RPMI7951 (cell line): ENCODE measurements around the gene FAM170B. TPM values are rescaled to one million over a fixed set of nuclear protein-coding genes. Genes with fewer than 3 reads are reported as not detected.

ENCODE experiments used
- DNase-seq: peaks from one replicate; pipeline ENCODE4 v3.0.0-alpha.2; 2012; ENCODE audit warnings: low read depth
- total RNA-seq: library from RNA; depleted of rRNA; stranded (reverse); fragments of >200 nt; shearing (Covaris generic); gene quantifications from 2 replicates; pipeline ENCODE4 v1.2.3, GENCODE V29; 2014

Gene FAM170B
- total RNA-seq, 1 experiment from 2014 or later, result not detected

GRCh38 chr10:49123981-49124950, 9.6 kb downstream of the FAM170B start:
- DNase-seq, result no peak

DNA sequence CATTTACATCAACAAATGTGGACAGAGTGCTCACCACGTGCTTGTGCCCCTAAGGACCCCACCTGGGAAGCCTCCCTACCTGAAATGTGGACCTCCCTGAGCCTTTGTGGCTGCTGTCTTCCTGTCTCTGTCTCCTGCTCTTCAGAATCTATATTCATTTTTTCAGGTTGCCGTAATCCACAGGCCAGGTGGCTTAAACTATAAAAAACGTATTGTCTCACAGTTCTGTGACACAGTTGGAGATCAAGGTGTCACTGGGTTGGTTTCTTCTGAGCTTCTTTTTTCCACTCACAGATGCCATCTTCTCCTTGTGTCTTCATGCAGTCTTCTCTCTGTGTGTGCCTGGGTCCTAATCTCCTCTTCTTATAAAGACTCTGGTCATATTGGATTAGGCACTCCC, 12.9 kb downstream of the FAM170B start:
- DNase-seq, result no peak

DNA sequence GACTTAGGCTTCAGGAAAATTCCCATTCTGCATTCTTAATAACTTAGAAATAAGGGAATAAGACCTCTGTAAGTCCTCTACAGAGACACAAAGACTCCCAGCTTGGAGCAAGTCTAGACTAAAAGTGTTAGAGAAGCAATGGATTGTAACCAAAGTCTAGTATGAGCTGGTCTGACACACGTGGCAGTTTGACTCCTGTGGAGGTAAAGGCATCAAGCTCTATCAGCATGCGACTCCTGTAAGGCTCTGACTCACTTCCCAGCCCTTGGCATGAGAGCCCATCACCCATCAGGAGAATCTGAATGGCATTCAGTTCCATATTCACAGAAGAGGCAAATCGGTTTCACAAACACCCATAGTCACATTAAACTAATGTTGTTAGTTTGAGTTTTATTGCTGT, 14.1 kb downstream of the FAM170B start:
- peak; percentile 23 for DNase-seq

DNA sequence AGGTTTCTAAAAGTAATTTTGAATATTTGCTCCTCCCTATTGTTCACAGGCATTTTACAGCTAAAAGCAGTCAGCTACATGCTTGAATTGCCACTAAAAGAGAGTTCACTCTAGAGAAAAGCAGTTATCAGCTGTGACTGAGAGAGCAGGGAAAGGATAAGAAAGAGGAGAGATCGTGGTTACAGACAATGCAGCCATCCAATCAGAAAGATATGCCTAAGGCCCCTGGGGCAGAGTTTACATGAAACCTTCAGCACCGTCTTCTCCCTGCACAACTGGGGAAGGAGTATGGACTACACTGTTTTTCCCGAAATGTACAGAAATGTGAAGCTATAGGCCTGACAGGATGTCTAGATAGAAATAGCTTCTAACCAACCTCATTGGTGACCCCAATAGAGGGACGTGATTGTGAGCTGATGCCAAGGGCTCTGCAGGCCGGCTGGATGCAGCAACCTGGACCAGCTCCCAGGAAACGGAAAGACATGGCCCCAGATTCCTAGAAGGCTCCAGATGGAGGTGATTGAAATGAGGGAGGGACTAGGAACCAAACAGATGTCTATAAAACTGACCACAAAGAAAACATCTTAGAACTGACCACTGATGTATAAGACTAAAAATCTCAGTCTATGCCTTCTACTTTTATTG, 15.3 kb downstream of the FAM170B start:
- DNase-seq, result peak; percentile 28

DNA sequence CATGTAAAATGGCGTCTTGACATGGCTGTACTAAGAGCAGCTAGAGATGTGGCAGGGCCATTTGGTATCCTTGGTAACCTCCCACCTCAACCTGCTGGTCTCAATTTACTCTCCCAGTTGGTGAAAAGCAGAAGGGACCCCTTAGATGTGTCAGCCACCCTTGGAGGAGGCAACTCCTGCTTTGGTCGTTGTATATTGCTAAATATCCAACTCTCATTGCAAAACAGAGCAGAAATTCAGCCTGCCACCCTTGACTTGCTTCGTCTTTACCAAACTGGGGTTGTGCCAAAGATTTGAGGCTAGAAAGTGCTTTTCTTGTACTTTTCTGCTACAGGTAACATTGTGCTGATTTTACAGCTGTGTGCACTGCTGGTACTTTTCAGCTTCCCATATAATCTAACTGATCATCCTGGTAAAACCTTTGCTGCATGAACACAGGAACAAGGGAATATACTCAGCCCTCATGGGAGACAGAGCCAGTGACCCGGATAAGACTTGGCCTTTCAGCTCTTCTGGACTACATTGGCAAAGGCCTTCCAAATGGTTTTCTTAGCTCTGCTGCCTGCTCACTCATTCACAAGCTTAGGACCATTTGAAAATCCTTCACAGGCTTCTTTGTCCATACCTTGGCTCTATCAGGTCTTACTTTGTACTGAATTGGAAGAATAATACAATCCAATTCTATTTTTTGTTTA, 16.3 kb downstream of the FAM170B start:
- no peak for DNase-seq

DNA sequence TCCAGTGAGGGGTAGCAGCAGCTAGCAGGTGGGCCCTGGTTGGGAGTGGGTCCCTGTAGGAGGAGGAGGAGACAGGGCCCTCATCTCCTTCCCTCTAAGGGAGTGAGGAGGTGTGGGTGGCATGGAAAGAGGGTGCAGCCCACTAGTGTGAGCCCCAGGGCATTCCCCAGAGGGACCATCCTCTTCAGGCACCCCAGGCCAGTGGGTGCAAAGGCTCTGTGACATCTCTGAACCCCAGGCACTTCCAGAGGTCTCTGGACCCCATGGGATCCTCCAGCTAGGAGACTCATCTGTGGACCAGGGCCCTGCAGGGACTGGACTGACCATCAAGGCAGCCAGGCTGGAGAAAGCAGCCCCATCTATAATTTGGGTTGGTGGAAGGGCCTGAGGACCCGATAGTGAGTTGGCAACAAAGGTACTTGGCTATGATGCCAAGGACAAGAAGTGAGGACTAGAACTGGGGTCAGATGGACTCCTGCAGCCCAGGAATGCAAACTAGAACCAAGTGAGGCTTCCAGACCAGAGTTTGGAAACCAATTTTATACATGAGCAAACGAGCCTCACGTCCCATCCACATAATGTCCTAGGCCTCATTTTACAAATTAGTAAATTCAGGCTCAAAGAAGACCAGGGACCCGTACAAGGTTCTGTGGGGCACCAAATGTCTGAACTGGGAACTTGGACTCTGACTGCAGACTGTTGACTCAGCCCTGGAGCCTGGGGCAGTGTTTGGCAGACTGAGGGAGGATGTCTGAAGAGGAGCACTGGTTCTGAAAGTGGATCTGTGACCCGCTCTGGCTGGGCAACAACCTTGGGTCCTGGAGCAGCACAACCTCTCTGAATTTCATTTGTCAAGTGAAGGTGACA, 17.1 kb downstream of the FAM170B start:
- DNase-seq, result peak; percentile 19

GRCh38 chr10:49115796-49116508, 17.9 kb downstream of the FAM170B start:
- DNase-seq, result no peak

- peak; percentile 11 for DNase-seq
Measured at GRCh38 chr10:49115015-49115795, 18.6 kb downstream of the FAM170B start, which contains the start of gene VSTM4. VSTM4 (minus strand) TSS chr10:49115522; CDS start chr10:49115485, 37 bp downstream.

DNA sequence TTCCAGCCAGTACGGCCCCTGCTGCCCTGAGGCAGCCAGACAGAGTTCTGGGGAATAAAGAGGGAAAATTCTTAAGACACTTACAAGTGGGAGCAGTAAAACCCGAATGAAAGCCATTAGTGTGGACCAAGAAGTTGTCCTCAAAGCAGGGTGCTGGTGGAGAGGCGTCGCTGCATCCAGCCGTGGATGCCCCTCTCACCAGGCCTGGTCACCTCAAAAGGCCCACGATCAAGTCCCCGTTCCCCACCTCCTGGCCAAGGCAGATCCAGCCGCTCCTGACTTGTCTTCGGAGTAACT, 19.2 kb downstream of the FAM170B start:
- no peak for DNase-seq

DNA sequence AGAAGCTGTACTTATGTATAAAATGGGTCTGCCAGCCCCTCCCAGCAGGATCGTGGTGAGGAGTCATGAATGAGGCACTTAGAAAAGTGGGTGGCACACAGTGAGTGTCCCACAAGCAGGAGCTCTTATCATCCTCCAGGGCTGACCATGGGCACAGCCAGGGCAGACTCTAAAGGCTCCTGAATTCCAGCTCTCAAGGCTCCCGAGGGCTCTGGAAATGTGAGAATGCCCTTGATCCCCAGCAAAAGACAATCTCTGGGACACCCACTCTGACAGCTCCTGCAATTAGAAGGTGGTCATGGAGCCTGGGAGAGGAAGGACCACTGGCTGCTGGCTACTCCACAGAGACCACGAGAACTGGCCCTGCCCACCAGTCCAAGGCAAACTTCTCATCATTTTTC, 20.1 kb downstream of the FAM170B start:
- DNase-seq, result no peak

DNA sequence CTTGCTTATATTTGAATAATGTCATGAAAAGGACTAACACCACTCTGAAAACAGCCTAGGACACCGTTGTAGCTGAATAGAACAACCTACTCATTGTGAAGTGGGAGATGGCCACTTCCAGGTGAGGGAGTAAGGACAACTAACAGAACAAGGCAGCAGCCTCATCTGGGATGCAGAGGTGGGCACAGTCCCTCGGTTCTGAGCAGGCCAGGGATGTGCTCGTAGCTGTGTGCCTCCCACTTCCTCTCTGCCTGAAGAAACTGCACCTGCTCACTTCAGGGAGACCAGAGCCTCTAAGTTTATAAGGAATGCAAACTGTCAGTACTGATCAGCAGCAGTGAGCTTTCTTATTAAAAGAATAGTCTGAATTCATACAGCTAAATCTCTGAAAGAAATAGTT, 21.0 kb downstream of the FAM170B start:
- DNase-seq, result no peak

- DNase-seq, result no peak
Measured at GRCh38 chr10:49112098-49112497, 21.7 kb downstream of the FAM170B start.

DNA sequence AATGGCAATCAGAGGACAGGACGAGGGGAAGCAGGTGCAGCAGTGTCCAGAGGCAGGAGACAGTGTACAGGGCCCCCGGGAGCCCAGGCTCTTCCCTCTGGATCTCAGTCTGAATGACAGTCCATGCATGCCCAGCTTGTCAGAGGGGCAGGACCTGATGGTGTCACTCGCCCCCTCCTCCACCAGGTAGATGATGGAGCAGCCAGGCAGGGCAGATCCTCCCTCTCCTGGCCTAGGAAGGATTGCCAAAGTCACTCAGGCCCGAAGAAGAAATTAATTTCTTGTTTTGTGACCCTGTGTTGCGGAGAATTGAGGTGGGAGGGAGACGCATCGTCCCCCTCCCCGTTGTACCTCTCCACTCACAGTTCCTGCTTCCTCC, 22.5 kb downstream of the FAM170B start:
- no peak for DNase-seq

- DNase-seq, result no peak
Measured at GRCh38 chr10:49110684-49111319, 23.0 kb downstream of the FAM170B start.

DNA sequence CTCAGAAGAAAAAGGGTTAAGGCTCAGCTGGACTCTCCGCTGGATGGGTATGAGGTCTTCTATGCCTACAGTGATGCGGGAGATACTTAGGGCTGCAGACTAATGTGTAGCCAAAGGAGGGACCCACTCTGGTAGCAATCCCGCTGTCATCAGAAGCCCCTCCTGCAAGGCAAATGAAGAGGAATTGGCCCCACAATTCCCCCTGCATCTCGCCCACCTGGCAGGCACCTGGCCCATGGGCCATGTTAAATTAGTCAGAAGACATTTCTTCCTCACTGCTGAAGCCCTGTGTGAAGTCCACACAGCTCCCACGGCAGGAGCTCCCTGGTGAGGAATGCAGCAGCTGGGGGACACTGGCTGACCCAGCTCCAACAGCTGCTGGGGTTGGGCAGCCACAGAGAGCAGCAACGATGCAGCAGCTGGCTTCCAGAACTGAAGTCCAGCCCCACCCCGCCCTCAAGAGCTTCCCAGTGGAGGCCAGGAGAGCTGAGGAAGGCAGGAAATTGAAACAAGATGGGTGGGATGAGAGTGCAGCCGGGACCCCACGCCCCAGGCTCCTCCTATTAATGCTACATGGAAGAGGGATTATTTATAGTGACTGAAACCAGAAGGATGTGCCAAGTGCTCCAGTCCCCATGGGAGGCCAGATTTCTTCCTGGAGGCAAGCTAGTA, 24.0 kb downstream of the FAM170B start:
- peak; percentile 50 for DNase-seq

GRCh38 chr10:49108656-49109055, 25.2 kb downstream of the FAM170B start:
- no peak for DNase-seq

DNA sequence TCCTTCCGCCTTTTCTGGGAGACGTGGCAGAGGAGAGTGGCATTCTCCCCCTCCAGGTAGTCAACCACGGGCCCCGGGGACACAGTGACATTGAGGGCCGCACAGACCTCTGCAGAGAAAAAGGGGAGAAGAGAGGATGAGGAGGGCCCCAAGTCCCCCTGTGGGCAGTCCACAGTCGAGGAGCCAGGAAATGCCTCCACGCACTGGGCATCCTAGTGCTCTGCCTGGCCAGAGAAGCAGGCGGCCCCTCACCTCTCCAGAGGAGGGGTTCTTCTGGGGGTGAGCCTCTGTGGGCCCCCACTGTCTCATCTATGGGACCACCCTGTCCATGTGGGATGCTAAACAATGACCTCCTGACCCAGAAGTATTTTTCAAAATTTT, 25.9 kb downstream of the FAM170B start:
- no peak for DNase-seq

DNA sequence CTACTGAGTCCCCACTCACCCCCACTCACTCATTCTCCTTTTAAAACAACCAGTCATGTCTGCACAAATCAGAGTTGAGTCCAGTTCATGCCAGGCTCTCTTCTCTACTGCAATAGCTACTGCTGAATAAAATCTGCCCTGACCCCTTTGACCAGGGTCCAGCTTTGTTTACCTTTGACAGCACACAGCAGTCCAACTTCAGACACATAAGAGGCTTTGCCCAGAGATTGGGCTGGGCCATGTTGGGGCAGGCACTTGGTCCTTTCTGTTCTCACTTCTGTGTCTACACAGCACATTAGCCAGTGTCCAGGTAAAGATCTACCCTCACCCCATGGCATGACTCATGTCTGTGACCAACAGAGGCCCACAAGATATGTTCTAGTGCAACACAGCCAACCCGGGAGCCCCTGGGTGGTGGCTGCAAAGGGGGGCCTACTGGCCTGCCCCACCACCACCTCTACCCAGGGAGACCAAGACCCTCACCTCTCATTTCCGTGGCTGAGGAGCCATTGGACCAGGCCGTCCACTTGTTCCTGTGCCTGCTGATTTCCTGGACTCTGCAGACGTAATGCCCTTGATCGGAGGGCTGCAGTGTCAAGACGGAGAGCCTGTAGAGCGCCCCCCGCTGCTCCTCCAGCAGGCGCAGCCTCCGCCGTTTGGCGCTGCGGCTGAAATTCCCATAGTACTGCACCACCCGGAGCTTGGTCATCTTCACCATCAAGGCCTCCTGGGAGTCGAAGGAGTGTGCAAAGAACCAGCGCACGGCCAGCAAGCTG, 26.5 kb downstream of the FAM170B start:
- no peak for DNase-seq
